ENCODE results near the gene MLYCD. TPM values are rescaled to one million over a fixed set of nuclear protein-coding genes. Genes with fewer than 3 reads are reported as not detected.

MLYCD gene
- total and polyA plus RNA-seq, 10 of the 15 experiments (the other 5 are each of a cell fraction or from before 2014, with no cell fraction given), result 0.21 to 3.7 (median 1.7) TPM

GRCh38 chr16:83935858-83936255 lies 36.9 kb downstream of the MLYCD start:
- no TSS peak for BruUV-seq (replicated peaks)
- 56% methylated on average over 10 of the region's 10 CpGs for WGBS (ENCODE audit: insufficient coverage, insufficient replicate concordance, low lambda C conversion rate, missing lambda C conversion rate)
- Histone ChIP-seq H4K20me1 (ENCODE audit: control insufficient read depth, insufficient read depth) (no peaks in the 10 kb centered on the region), H3K79me2 (ENCODE audit: control insufficient read depth, insufficient read depth, low read length) (no peaks in the 10 kb centered on the region), H3K27me3 (replicated peaks in 1 of 2; ENCODE audit: control insufficient read depth in 2 of 2, insufficient read depth in 2 of 2, low read length in 1 of 2) (no peaks in the 10 kb centered on the region), H3K9me3 (replicated peaks; ENCODE audit: control insufficient read depth, insufficient read depth, low read length) (no peaks in the 10 kb centered on the region), H3K4me2 (ENCODE audit: control insufficient read depth, insufficient read depth) (no peak overlapping the region), H3K36me3 (ENCODE audit: control insufficient read depth in 2 of 2, insufficient read depth in 2 of 2, low read length in 1 of 2) (no peaks in the 10 kb centered on the region), H2AFZ (ENCODE audit: control insufficient read depth, low read depth, low read length) (no peak overlapping the region), H3K4me1 (ENCODE audit: control insufficient read depth, insufficient read depth, low read length) (no peaks in the 10 kb centered on the region), H3K9ac (ENCODE audit: control insufficient read depth, insufficient read depth, low read length) (no peak overlapping the region), H3K27ac (ENCODE audit: control insufficient read depth, insufficient read depth) (no peak overlapping the region), H3K4me3 (no peak overlapping the region)
- TF ChIP-seq NFXL1 (IDR thresholded peaks at IDR 0.05; ENCODE audit: borderline replicate concordance) (no peak), ZSCAN29 (IDR thresholded peaks at IDR 0.05) (no peak), TCF12 (IDR thresholded peaks at IDR 0.05; ENCODE audit: low read depth, low read length) (no peak), MTA2 (IDR thresholded peaks at IDR 0.05; ENCODE audit: low read depth) (no peak)
- FAIRE-seq, result no peak
- no peak for DNase-seq (ENCODE audit: low read depth, low spot score)
- ATAC-seq, result no peak
- RAD21 ChIA-PET (ENCODE audit: unreplicated experiment), result no interaction called here
- intact Hi-C loops (cut with micrococcal nuclease; ENCODE audit: unreplicated experiment), result no loop called here
- in situ Hi-C loops (cut with MboI), result no loop called here
- CTCF ChIA-PET, result no interaction called here
- SMC1A ChIA-PET (ENCODE audit: uncharacterized antibody, unreplicated experiment), result no interaction called here
- POLR2A ChIA-PET, result no interaction called here

GRCh38 chr16:83936581-83937165 lies 37.8 kb downstream of the MLYCD start:
- ATAC-seq (no peak), DNase-seq (ENCODE audit: low read depth, low spot score) (no peak), FAIRE-seq (no peak)
- H2AFZ ChIP-seq (ENCODE audit: control insufficient read depth, low read depth, low read length), result no peak overlapping the region
- in situ Hi-C loops (cut with MboI) (no loop called here), intact Hi-C loops (cut with micrococcal nuclease; ENCODE audit: unreplicated experiment) (no loop called here)
- H3K27me3 ChIP-seq (replicated peaks in 1 of 2; ENCODE audit: control insufficient read depth in 2 of 2, insufficient read depth in 2 of 2, low read length in 1 of 2), result no peaks in the 10 kb centered on the region
- no peak overlapping the region for H3K4me3 ChIP-seq
- no peaks in the 10 kb centered on the region for H4K20me1 ChIP-seq (ENCODE audit: control insufficient read depth, insufficient read depth)
- CTCF ChIA-PET, result no interaction called here
- H3K4me2 ChIP-seq (ENCODE audit: control insufficient read depth, insufficient read depth), result no peak overlapping the region
- no peaks in the 10 kb centered on the region for H3K79me2 ChIP-seq (ENCODE audit: control insufficient read depth, insufficient read depth, low read length)
- RAD21 ChIA-PET (ENCODE audit: unreplicated experiment), result no interaction called here
- BruUV-seq (replicated peaks), result no TSS peak
- H3K9me3 ChIP-seq (replicated peaks; ENCODE audit: control insufficient read depth, insufficient read depth, low read length), result no peaks in the 10 kb centered on the region
- POLR2A ChIA-PET, result interaction anchor here (0.6 kb wide), 1 partner anchor 171 kb away, joined by 4 read pairs; no protein-coding TSS in a partner anchor
- SMC1A ChIA-PET (ENCODE audit: uncharacterized antibody, unreplicated experiment), result no interaction called here
- no peaks in the 10 kb centered on the region for H3K4me1 ChIP-seq (ENCODE audit: control insufficient read depth, insufficient read depth, low read length)
- no peak overlapping the region for H3K27ac ChIP-seq (ENCODE audit: control insufficient read depth, insufficient read depth)
- no peak overlapping the region for H3K9ac ChIP-seq (ENCODE audit: control insufficient read depth, insufficient read depth, low read length)
- 72% methylated on average over 19 of the region's 19 CpGs for WGBS (ENCODE audit: insufficient coverage, insufficient replicate concordance, low lambda C conversion rate, missing lambda C conversion rate)
- no peaks in the 10 kb centered on the region for H3K36me3 ChIP-seq (ENCODE audit: control insufficient read depth in 2 of 2, insufficient read depth in 2 of 2, low read length in 1 of 2)
- TF ChIP-seq RELB (IDR thresholded peaks at IDR 0.05; ENCODE audit: low read depth) (no peak), IKZF2 (IDR thresholded peaks at IDR 0.05) (no peak), BCLAF1 (IDR thresholded peaks at IDR 0.05) (no peak), NKRF (conservative IDR thresholded peaks at IDR 0.05) (no peak), POLR2AphosphoS2 (IDR thresholded peaks at IDR 0.05; ENCODE audit: low read depth, low read length) (no peak), ASH2L (IDR thresholded peaks at IDR 0.05; ENCODE audit: borderline replicate concordance, low read depth) (no peak), FOS (IDR thresholded peaks at IDR 0.05; ENCODE audit: borderline replicate concordance, extremely low read depth, insufficient read length) (no peak)

Data from GM12878 (cell line).